ENCODE results near the gene HECTD3. TPM values are rescaled to one million over a fixed set of nuclear protein-coding genes. Genes with fewer than 3 reads are reported as not detected.
"Not testable (repeated sequence)": the region's sequence is repeated elsewhere in the genome, so short reads cannot be mapped to it uniquely, and the experiment has no call there.

HECTD3 gene
- total RNA-seq, 1 experiment from 2014 or later = 9.2 TPM

DNA sequence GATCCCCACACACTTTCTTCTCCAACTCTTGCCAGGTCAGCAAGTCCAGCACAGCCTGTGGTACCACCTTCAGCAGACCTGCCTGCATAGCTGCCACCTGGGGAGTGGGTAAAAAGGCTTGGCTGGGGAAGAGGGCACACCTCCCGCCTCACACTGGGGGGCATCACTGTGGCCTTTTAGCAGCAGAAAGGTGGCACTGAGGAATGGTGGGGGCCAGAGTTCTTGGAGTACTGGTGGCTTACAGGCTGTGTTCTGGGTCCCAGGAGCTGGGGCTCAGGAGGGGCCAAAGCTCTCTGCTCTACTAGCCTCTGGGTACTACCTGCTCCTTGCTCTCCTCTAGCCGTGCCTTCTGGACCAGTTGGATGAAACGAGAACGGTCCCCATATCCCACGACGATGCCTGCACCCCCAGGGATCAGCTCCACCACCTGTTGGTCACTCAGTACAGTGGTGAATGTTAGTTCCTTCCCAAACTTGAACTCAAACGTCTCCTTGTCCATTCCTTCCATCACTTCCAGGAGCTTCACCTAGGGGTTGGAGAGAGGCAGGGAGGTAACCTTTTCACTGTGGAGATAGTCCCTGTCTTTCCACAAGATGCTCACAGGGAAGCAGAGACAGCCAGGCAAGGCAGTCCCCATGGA is 6.7 kb downstream of the HECTD3 start:
- DNase-seq = no peak
- no peaks in the 10 kb centered on the region for H3K9me3 ChIP-seq
- H3K4me3 ChIP-seq = no peak overlapping the region
- peaks cover 9% of the 10 kb centered on the region for H3K36me3 ChIP-seq
- H3K27me3 ChIP-seq = no peaks in the 10 kb centered on the region

DNA sequence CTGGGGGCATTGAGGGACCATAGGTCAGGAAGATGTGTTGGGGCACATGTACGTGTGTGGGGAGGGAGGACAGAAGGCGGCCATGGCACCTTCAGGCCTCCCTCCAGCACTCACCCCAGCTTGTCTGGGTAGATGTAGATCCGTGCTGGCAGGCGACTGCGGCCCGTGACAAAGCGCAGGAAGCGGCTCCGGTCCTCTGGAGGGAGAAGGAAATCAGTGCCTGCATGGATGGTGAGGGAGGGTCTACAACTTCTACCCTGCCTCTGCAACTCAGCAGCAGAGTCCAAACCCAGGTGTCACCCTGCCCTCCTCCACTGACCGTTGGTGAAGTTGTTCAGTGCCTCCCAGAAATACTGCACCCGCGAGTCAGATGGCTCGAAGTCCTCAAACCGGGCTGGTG is 7.4 kb downstream of the HECTD3 start:
- no peaks in the 10 kb centered on the region for H3K27me3 ChIP-seq
- H3K9me3 ChIP-seq = no peaks in the 10 kb centered on the region
- DNase-seq = no peak
- peaks cover 4% of the 10 kb centered on the region for H3K36me3 ChIP-seq
- no peak overlapping the region for H3K4me3 ChIP-seq

DNA sequence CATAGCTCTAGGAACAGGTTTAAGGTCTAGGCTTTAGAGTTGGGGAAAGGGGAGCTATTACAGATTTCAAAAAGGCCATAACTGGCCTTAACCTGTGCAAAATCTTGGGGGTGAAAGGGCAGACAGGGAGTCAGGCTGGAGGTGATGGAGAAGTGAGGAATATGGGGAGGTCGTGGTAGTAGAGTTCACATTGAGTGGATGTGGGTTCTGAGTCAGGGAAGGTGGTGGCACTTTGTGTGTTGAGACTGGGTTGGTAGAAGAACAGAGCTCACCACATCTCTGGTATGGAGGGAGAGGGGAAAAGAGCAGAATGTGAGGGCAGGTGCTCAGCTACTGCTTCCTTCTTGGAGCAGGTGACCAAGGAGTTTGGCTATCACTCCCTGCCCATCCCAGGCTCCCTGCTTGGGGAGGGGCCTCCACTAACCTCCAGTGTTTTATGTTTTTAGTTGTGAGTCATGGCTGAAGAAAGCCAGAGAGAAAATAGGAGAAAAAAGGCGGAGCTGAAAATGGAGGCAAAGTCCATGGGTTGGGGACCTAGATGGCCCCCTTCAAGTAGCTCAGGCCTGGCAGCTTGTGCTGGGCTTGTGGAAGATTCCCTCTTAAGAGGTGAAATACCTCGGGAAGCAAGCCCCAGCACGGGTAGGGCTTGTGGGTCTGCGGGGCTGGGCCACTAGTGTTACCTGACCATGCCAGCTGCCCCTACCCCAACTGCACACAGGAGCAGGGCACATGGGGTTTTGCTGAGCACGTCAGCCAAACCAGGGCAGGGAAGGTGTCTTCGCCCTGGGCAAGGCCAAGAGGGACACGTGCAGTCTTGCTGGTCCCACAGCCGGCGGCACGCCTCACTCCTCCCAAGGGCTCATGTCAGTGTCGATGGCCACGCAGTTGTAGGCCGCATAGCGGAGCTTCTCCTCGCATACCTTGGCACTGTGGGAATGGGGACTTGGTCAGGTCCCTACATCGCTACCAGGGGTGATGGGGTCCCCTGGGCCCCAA is 8.2 kb downstream of the HECTD3 start:
- Histone ChIP-seq H3K36me3 (peaks cover 2% of the 10 kb centered on the region), H3K9me3 (no peaks in the 10 kb centered on the region), H3K27me3 (no peaks in the 10 kb centered on the region), H3K4me3 (no peak overlapping the region)
- DNase-seq = no peak

DNA sequence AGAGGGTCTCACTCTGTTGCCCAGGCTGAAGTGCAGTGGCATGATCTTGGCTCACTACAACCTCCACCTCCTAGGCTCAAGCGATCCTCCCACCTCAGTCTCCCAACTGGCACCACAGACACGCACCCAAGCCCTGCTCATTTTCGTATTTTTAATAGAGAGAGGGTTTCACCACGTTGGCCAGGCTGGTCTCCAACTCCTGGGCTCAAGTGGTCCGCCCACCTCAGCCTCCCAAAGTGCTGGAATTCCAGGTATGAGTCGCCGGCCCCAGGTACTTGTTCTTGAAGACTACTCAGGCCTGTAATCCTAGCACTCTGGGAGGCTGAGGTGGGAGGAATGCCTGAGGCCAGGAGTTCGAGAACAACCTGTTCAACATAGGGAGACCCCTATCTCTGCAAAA is 9.5 kb downstream of the HECTD3 start:
- H3K9me3 ChIP-seq, DNase-seq, H3K4me3 ChIP-seq: not testable (repeated sequence)

DNA sequence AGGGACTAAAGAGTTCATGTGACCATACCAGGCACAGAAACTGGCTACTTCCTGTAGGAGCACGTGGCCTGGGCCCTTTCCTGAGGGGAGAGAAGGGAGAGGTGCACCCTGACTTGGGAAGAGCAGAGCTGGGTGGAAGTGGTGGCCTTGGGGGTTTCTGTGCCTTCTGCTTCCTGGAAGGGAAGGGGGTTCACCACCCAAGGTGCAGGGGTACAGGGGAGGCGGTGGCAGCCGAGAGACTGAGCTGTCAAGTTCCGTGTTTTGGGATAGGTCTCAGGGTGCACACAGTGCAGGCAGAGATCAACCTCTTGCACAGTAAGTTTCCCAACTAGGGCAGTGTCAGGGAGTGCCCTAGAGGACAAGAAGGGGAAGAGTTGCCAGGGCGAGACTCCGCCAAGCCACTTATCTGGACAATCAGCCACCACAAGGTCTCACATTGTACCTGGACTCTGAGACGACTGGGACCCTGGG is 10.1 kb downstream of the HECTD3 start:
- no peaks in the 10 kb centered on the region for H3K9me3 ChIP-seq
- no peak overlapping the region for H3K4me3 ChIP-seq
- no peak for DNase-seq
- peaks cover 2% of the 10 kb centered on the region for H3K36me3 ChIP-seq
- no peaks in the 10 kb centered on the region for H3K27me3 ChIP-seq

More for the DNA sequence above, 9.5 kb downstream of the HECTD3 start:
- H3K36me3 ChIP-seq, H3K27me3 ChIP-seq: not testable (repeated sequence)

DNA sequence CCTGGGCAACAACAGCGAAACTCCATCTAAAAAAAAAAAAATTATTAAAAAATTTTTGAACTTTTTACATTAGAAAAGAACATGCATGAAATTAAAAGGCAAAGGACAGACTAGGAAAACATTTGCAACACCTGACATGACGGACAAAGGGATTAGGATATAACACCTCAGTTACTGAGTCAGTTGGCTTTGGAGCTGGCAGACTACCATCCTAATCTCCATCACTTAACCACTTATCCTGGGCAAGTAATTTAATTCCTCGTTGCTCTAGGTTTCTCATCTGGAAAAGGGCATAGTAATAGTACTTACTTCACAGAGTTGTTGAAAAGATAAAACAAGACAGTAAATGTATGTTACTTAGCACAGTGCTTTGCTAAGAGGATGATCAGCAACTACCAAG is 11.9 kb downstream of the HECTD3 start:
- Histone ChIP-seq H3K9me3 (no peaks in the 10 kb centered on the region), H3K27me3 (no peaks in the 10 kb centered on the region), H3K4me3 (no peak overlapping the region), H3K36me3 (peaks cover 1% of the 10 kb centered on the region)
- DNase-seq = no peak

DNA sequence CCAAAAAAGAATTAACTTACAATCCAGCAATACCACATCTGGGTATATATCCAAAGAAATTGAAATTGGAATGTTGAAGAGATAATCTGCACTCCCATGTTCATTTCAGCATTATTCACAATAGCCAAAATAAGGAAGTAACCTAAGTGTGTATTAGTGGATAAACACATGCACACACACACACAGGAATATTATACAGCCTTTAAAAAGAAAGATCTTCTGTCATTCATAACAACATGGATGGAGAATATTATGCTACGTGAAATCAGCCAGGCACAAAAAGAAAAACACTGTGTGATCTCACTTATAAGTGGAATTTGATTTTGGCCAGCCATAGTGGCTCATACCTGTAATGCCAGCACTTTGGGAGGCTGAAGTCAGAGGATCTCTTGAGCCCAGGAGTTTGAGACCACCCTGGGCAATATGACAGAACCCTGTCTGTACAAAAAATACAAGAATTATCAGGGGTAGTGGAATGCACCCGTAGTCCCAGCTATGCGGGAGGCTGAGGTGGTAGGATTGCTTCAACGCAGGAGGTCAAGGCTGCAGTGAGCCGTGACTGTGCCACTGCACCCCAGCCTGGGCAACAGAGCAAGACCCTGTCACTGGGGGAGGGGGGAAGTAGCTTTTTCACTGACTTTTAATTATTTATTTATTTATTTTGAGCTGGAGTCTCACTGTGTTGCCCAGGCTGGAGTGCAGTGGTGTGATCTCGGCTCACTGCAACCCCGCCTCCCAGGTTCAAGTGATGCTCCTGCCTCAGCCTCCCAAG is 15.5 kb downstream of the HECTD3 start:
- H3K9me3 ChIP-seq = no peaks in the 10 kb centered on the region
- no peaks in the 10 kb centered on the region for H3K36me3 ChIP-seq
- H3K4me3 ChIP-seq = no peak overlapping the region
- no peak for DNase-seq
- no peaks in the 10 kb centered on the region for H3K27me3 ChIP-seq

DNA sequence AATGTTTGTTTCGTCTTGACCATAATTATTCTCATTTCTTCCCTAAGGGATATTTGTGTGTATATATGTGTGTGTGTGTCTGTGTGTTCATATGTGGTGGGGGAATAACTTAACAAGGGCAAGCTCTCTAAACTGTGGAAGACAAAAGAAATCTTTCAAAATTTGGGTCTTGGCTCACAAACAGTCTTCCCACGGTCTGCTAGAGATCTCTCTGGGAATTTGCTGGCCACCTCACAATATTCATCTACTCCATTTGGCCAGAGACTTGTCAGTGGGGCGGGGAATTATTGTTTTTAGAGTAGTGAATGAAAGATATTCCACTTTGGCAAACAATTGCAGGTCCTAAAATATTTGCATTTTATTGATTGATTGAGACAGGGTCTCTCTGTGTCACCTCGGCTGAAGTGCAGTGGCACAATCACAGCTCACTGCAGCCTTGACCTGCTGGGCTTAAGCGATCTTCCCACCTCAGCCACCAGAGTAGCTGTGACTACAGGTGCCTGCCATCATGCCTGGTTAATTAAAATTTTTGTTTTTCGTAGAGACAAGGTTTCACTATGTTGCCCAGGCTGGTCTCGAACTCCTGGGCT is 16.7 kb downstream of the HECTD3 start:
- Histone ChIP-seq H3K9me3 (no peaks in the 10 kb centered on the region), H3K36me3 (no peaks in the 10 kb centered on the region), H3K27me3 (no peaks in the 10 kb centered on the region), H3K4me3 (no peak overlapping the region)
- no peak for DNase-seq

DNA sequence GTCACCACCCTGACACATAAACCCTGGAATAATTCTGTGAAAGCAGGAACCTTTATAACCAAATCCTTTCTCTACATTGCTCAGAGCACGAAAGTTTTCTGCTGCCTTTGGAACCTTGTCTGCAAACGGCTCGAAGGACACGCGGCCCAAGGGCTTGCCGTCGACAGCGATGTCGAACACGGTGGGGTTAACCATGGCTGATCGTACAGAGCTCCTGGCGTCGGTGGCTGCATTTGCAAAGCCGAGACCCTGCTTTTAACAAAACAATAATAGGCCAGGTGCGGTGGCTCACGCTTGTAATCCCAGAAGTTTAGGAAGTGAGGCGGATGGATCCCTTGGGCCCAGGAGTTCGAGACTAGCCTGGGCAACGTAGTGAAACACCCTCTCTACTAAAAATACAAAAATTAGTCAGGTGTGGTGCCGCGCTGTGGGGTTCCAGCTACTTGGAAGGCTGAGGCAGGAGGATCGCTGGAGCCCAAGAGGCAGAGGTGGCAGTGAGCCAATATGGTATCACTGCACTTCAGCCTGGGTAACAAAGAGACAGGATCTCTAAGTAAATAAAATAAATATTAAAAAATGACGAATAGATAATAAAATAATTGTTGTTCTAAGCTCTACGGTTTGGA is 22.5 kb downstream of the HECTD3 start:
- DNase-seq = no peak
- H3K4me3 ChIP-seq = no peak overlapping the region
- no peaks in the 10 kb centered on the region for H3K27me3 ChIP-seq
- no peaks in the 10 kb centered on the region; the same call in 1 of the 2 replicates for H3K36me3 ChIP-seq
- no peaks in the 10 kb centered on the region for H3K9me3 ChIP-seq

DNA sequence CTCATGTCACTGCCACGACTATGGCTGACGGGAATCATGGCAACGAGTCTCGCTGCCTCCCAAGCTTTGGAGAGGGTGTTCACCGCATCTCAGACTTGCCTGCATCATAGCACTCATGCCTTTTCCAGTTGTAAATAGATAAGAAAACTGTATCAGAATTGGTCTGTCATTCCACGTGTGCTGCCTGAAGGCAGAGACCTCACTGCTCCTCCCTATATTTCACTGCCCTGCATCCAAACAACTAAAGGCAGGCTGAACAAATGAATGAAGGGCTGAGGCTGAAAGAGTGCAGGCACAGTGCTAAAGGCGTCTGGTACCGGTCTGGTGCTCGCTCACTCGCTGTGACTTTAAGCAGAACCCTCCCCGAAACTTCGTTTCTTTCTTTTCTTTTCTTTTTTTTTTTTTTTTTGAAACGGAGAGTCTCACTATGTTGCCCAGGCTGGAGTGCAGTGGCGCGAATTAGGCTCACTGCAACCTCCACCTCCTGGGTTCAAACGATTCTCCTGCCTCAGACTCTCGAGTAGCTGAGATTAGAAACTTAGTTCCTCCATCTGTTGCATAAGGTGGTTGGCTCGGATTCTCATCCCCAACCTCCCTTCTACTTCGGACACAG is 25.3 kb downstream of the HECTD3 start:
- peaks cover 3% of the 10 kb centered on the region; the same call in 1 of the 2 replicates for H3K36me3 ChIP-seq
- H3K9me3 ChIP-seq = no peaks in the 10 kb centered on the region
- no peak for DNase-seq
- no peaks in the 10 kb centered on the region for H3K27me3 ChIP-seq
- peak overlapping the region; percentile 77 for H3K4me3 ChIP-seq

DNA sequence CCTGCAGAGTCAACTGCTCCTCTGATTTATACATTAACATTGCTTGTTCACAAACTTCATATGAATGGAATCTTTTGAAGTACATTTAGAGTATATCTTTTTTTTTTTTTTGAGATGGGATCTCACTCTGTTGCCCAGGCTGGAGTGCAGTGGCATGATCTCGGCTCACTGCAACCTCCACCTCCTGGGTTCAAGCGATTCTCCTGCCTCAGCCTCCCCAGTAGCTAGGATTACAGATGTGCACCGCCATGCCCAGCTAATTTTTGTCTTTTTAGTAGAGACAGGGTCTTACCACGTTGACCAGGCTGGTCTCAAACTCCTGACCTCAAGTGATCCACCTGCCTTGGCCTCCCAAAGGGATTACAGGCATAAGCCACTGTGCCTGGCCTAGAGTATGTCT is 33.8 kb downstream of the HECTD3 start:
- not testable (repeated sequence) for H3K4me3 ChIP-seq, DNase-seq, H3K27me3 ChIP-seq, H3K9me3 ChIP-seq
- peaks cover 53% of the 10 kb centered on the region for H3K36me3 ChIP-seq

DNA sequence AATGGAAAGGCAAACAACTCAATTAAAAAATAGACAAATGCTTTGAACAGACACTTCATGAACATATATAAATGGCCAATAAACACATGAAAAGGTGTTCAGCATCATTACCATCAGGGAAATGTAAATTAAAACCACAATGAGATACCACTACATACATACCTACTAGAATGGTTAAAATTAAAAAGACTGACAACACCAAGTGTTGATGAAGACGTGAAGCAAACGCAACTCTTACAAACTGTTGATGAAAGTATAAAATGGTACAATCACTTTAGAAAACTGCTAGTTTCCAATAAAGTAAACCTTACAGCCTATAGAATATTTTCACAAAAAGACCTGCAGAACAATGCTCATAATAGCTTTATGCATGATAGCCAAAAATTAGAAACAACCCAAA is 34.9 kb downstream of the HECTD3 start:
- DNase-seq = no peak
- Histone ChIP-seq H3K36me3 (peaks cover 50% of the 10 kb centered on the region), H3K27me3 (no peaks in the 10 kb centered on the region), H3K4me3 (no peak overlapping the region), H3K9me3 (no peaks in the 10 kb centered on the region)

DNA sequence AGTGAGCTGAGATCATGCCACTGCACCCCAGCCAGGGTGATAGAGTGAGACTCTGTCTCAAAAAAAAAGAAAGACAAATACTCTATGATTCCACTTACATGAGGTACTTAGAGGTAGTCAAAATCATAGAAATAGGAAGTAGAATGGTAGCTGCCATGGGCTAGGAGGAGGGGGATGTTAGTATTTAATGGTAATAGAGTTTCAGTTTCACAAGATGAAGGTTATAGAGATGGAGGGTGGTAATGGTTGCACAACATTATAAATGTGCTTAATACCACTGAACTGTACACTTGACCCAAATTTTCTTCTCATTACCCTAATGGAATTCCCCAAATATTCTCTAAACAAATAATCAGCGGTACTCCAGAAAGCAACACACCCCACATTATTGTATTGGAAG is 37.5 kb downstream of the HECTD3 start:
- no peak overlapping the region for H3K4me3 ChIP-seq
- no peaks in the 10 kb centered on the region for H3K9me3 ChIP-seq
- H3K36me3 ChIP-seq = peaks cover 39% of the 10 kb centered on the region
- no peak for DNase-seq
- no peaks in the 10 kb centered on the region for H3K27me3 ChIP-seq

DNA sequence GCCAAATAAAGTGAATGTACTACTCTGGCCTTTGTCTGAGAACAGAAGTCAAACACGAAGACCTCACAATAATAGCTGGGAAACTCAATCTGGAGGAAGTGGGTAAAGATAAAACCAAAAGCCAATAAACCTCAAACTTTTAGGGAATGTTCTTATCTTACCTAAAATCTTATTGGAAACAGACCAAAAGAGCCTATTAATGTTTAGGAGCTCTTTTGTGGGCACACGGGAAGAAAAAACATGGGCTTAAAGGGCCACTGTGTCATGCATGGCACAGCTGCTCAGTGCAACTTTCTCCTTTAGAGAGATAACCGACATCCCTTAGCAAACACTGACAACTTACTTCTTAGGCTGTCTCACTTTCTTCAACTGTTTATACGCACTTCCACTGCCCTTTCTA is 40.8 kb downstream of the HECTD3 start:
- Histone ChIP-seq H3K36me3 (peaks cover 8% of the 10 kb centered on the region), H3K27me3 (no peaks in the 10 kb centered on the region), H3K4me3 (no peak overlapping the region), H3K9me3 (no peaks in the 10 kb centered on the region)
- DNase-seq = no peak

DNA sequence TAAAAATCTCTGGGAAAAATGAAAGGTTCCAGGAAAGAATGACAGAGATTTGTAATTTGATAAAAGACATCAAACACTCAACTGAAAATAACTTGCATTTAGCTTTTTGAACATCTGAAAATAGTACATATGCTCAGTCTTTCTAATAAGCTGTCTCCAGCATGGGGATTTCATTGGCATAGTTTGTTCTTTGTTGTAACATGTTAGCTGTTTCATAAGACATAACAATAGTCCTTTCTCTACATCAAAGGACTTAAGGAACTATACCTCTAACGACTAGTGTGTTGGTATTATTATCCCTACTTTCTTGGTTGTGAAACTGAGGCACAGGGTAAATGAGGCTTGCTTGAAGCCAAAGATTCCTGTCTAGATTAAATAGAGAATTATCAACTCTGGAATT is 46.7 kb downstream of the HECTD3 start:
- peaks cover 5% of the 10 kb centered on the region; the same call in 1 of the 2 replicates for H3K36me3 ChIP-seq
- DNase-seq = no peak
- no peaks in the 10 kb centered on the region for H3K9me3 ChIP-seq
- H3K27me3 ChIP-seq = no peaks in the 10 kb centered on the region
- no peak overlapping the region for H3K4me3 ChIP-seq

DNA sequence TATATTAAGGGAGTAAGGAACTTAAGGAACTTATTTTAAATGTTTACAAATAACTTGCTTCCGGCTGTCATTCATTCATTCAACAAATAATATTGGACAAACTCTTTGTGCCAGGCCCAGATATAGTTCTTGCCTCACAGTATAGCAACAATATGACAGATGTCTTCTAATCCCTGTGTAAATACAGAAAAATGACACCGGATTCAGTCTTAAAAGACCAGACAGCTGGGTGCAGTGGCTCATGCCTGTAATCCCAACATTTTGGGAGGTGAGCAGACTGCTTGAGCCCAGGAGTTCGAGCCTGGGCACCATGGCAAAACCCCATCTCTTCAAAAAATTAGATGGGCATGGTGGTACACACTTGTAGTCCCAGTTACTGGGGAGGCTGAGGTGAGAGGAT is 48.4 kb downstream of the HECTD3 start:
- H3K27me3 ChIP-seq = no peaks in the 10 kb centered on the region
- H3K4me3 ChIP-seq = no peak overlapping the region
- H3K36me3 ChIP-seq = peaks cover 5% of the 10 kb centered on the region; the same call in 1 of the 2 replicates
- DNase-seq = no peak
- H3K9me3 ChIP-seq = no peaks in the 10 kb centered on the region

Data from MG63 (cell line).